RWPE2 (cell line): ENCODE results near the gene CXCL5.

Experiments
- ATAC-seq: fragments of 200-7000 bp; cut with Tn5 transposase; 3 replicates; pipeline ENCODE4 v1.9.1; 2021; ENCODE audit warnings: low read depth
- DNase-seq: peaks from one replicate; pipeline ENCODE4 v3.0.0-alpha.2; 2020; ENCODE audit warnings: low spot score
- H3K27ac ChIP-seq: fragments of 450-650 bp; 2 replicates; pipeline ENCODE4 v1.5.1; 2017; ENCODE audit warnings: mild to moderate bottlenecking; ENCODE audit not compliant: poor library complexity, severe bottlenecking
- H3K27me3 ChIP-seq: fragments of 250-450 bp; sonication (Bioruptor Pico); 2 replicates; pipeline ENCODE4 v1.5.1; 2021; ENCODE audit warnings: mild to moderate bottlenecking, moderate library complexity; ENCODE audit not compliant: insufficient read depth, poor library complexity, severe bottlenecking
- H3K36me3 ChIP-seq: fragments of 250-450 bp; sonication (Bioruptor Pico); 2 replicates; pipeline ENCODE4 v1.5.1; 2020; ENCODE audit warnings: low read depth, mild to moderate bottlenecking, moderate library complexity
- H3K4me1 ChIP-seq: fragments of 250-450 bp; sonication (Bioruptor Pico); 2 replicates; pipeline ENCODE4 v1.5.1; 2021; ENCODE audit warnings: mild to moderate bottlenecking, moderate library complexity; ENCODE audit not compliant: insufficient read depth, poor library complexity, severe bottlenecking
- H3K4me3 ChIP-seq: fragments of 250-450 bp; sonication (Bioruptor Pico); 2 replicates; pipeline ENCODE4 v1.5.1; 2021; ENCODE audit warnings: mild to moderate bottlenecking, moderate library complexity; ENCODE audit not compliant: severe bottlenecking
- H3K9me3 ChIP-seq: fragments of 250-450 bp; sonication (Bioruptor Pico); 2 replicates; pipeline ENCODE4 v1.5.1; 2021; ENCODE audit warnings: mild to moderate bottlenecking, moderate library complexity; ENCODE audit not compliant: severe bottlenecking
- TF ChIP-seq, protein P1 (sequence below): fragments of 450-650 bp; IDR thresholded peaks from one replicate; pipeline ENCODE4 v1.5.1; 2017; ENCODE audit warnings: mild to moderate bottlenecking, moderate library complexity; ENCODE audit not compliant: poor library complexity, severe bottlenecking

The CXCL5 gene

DNA sequence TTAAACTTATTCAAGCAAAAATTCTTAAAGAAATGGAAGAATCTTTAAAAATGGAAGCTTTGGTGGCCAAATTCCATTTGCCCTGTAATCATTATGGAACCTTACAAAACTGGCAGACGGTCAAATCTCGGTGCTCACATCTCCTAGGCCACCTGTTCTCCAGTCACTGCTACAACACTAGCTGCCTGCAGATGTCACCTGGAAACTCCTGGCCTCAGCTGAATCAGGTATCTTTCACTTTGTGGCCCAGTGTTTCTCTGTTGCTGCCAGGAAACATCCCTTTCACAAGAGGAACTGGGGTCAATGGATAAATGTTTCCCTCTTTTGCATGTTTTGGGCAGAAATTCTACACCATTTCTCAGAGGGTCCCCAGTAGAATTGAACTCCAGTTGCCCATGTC is 44.2 kb upstream of the CXCL5 start:
- Histone ChIP-seq H3K27me3 (no peaks in the 10 kb centered on the region), H3K27ac (no peak overlapping the region), H3K9me3 (peaks cover 7% of the 10 kb centered on the region), H3K4me1 (peaks cover 19% of the 10 kb centered on the region), H3K36me3 (peaks cover 3% of the 10 kb centered on the region), H3K4me3 (no peak overlapping the region)
- TF ChIP-seq, protein P1, sequence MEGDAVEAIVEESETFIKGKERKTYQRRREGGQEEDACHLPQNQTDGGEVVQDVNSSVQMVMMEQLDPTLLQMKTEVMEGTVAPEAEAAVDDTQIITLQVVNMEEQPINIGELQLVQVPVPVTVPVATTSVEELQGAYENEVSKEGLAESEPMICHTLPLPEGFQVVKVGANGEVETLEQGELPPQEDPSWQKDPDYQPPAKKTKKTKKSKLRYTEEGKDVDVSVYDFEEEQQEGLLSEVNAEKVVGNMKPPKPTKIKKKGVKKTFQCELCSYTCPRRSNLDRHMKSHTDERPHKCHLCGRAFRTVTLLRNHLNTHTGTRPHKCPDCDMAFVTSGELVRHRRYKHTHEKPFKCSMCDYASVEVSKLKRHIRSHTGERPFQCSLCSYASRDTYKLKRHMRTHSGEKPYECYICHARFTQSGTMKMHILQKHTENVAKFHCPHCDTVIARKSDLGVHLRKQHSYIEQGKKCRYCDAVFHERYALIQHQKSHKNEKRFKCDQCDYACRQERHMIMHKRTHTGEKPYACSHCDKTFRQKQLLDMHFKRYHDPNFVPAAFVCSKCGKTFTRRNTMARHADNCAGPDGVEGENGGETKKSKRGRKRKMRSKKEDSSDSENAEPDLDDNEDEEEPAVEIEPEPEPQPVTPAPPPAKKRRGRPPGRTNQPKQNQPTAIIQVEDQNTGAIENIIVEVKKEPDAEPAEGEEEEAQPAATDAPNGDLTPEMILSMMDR, result peak; percentile 18
- no peak for DNase-seq
- ATAC-seq, result no peak

- H3K9me3 ChIP-seq, result no peaks in the 10 kb centered on the region
- no peak for DNase-seq
- no peak overlapping the region for H3K27ac ChIP-seq
- H3K27me3 ChIP-seq, result no peaks in the 10 kb centered on the region
- no peak for ATAC-seq
- TF ChIP-seq, protein P1, result no peak
- peaks cover 19% of the 10 kb centered on the region for H3K4me1 ChIP-seq
- no peak overlapping the region for H3K4me3 ChIP-seq
- peaks cover 14% of the 10 kb centered on the region for H3K36me3 ChIP-seq
Observed at GRCh38 chr4:74041418-74041817, 42.9 kb upstream of the CXCL5 start.

- H3K9me3 ChIP-seq, result no peaks in the 10 kb centered on the region
- DNase-seq, result no peak
- TF ChIP-seq, protein P1, result no peak
- H3K27me3 ChIP-seq, result no peaks in the 10 kb centered on the region
- H3K36me3 ChIP-seq, result peaks cover 20% of the 10 kb centered on the region
- ATAC-seq, result peak; percentile 28
- H3K4me3 ChIP-seq, result peak overlapping the region; percentile 77
- H3K4me1 ChIP-seq, result peaks cover 21% of the 10 kb centered on the region
- H3K27ac ChIP-seq, result peak overlapping the region; percentile 90
Observed at GRCh38 chr4:74039315-74039763, 40.9 kb upstream of the CXCL5 start.

GRCh38 chr4:74038425-74039314 is 40.2 kb upstream of the CXCL5 start, which contains the start of gene CXCL3:
CXCL3 (minus strand) TSS chr4:74038689; CDS start chr4:74038611, 78 bp downstream.
- TF ChIP-seq, protein P1, result peak; percentile 74
- no peaks in the 10 kb centered on the region for H3K27me3 ChIP-seq
- ATAC-seq, result peak; percentile 81
- no peaks in the 10 kb centered on the region for H3K9me3 ChIP-seq
- peak; percentile 84 for DNase-seq
- H3K4me3 ChIP-seq, result peak within 1 kb of the TSS; percentile 77
- H3K36me3 ChIP-seq, result peaks cover 20% of the 10 kb centered on the region
- peaks cover 21% of the 10 kb centered on the region for H3K4me1 ChIP-seq
- H3K27ac ChIP-seq, result peak within 1 kb of the TSS; percentile 90

DNA sequence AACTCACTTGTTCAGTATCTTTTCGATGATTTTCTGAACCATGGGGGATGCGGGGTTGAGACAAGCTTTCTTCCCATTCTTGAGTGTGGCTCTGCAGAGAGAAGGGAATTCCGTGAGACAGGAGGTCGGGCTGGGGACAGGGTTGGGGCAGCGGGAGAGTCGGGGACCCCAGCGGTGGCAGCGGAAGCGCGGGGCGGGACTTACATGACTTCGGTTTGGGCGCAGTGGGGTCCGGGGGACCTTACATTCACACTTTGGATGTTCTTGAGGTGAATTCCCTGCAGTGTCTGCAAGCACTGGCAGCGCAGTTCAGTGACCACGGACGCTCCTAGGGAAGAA is 39.6 kb upstream of the CXCL5 start:
- DNase-seq (no peak), ATAC-seq (no peak)
- TF ChIP-seq, protein P1, result no peak
- Histone ChIP-seq H3K36me3 (peaks cover 20% of the 10 kb centered on the region), H3K4me1 (peaks cover 26% of the 10 kb centered on the region), H3K27ac (peak overlapping the region; percentile 90), H3K9me3 (no peaks in the 10 kb centered on the region), H3K4me3 (peak overlapping the region; percentile 77), H3K27me3 (no peaks in the 10 kb centered on the region)
